AG04449 (cell line): ENCODE measurements around the gene INVS.

Experiments used
- CTCF ChIA-PET: fragments of 350-600 bp; formaldehyde crosslinking; extraction: SDS; loops from one replicate; lab custom pipeline; 2021; ENCODE audit warnings: antibody characterized with exemption; lab: Yijun Ruan, JAX
- POLR2A ChIA-PET: fragments of 400-600, 350-600 bp; formaldehyde crosslinking; extraction: SDS; loops from one replicate; lab custom pipeline; 2020; ENCODE audit warnings: antibody characterized with exemption, inconsistent platforms; lab: Yijun Ruan, JAX
- DNase-seq: peaks from one replicate; pipeline ENCODE4 v3.0.0-alpha.2; 2010; ENCODE audit warnings: low read depth, low spot score
- H3K4me3 ChIP-seq: 2 replicates; pipeline ENCODE4 v1.5.1; 2011; ENCODE audit warnings: low read depth, mild to moderate bottlenecking, control low read depth, low read length
- TF ChIP-seq, protein P1 (sequence below): IDR thresholded peaks from one replicate; pipeline ENCODE4 v1.5.1; 2011; ENCODE audit warnings: mild to moderate bottlenecking, moderate library complexity, low read length, control low read depth, inconsistent platforms; ENCODE audit not compliant: insufficient read depth; ENCODE audit errors: missing control alignments

The INVS gene

DNA sequence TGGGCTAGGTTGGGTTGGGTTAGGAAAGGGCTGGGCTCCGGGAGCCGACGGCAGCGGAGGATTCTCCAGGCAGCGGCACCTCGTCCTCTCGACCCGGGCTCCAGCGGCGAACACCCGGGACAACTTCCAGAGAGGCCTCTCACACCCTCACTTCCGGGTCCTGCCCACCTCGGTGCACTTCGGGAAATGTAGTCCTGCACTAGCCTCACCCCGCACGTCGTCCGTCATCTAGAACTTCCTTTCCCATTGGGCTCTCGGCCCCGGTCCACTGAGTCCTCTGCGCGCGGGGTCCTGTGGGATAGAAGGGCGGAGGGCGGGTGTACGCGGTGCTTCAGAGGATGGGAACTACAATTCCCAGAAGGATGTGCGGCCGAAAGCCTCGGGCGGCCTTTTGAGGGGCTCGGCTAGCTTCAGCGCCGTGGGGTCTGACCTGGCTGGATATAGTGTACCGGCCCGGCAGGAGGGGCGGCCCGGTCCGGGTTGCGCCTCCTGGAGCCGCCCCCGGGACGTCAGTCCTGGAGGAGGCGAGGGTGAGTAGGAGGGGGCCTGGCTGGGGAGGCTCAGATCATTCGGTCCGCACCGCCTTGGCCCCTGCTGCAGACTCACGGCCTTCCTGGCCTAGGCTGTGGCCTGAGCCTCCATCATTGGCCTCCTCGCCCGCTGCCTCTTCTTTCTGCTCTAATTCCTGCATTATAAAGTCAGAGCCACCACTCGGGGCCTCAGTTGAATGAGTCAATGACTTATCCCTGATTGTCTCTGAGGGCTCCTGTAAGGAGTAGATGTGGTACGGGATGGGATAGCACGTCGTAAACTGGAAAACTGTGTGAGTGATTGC is at the start of gene INVS, which contains the start of gene ERP44:
Gene INVS, plus strand, starts transcription at position 357 of the 835 bp plus-strand sequence. CDS start 5,279 bp downstream, outside the sequence.
Gene ERP44, minus strand, starts transcription at position 114 of the 835 bp plus-strand sequence. CDS start 160 bp downstream, outside the sequence.
- ChIA-PET CTCF (interaction anchor here (1.2 kb wide), 1 partner anchor 9 kb away, joined by 4 read pairs; no protein-coding TSS in a partner anchor), POLR2A (no interaction called here)
- peak within 1 kb of the TSS; percentile 99 for H3K4me3 ChIP-seq
- DNase-seq, result peak; percentile 91
- TF ChIP-seq, protein P1, sequence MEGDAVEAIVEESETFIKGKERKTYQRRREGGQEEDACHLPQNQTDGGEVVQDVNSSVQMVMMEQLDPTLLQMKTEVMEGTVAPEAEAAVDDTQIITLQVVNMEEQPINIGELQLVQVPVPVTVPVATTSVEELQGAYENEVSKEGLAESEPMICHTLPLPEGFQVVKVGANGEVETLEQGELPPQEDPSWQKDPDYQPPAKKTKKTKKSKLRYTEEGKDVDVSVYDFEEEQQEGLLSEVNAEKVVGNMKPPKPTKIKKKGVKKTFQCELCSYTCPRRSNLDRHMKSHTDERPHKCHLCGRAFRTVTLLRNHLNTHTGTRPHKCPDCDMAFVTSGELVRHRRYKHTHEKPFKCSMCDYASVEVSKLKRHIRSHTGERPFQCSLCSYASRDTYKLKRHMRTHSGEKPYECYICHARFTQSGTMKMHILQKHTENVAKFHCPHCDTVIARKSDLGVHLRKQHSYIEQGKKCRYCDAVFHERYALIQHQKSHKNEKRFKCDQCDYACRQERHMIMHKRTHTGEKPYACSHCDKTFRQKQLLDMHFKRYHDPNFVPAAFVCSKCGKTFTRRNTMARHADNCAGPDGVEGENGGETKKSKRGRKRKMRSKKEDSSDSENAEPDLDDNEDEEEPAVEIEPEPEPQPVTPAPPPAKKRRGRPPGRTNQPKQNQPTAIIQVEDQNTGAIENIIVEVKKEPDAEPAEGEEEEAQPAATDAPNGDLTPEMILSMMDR, result no peak

- POLR2A ChIA-PET, result no interaction called here
- no peak overlapping the region for H3K4me3 ChIP-seq
- no peak for DNase-seq
- TF ChIP-seq, protein P1, result no peak
- CTCF ChIA-PET, result interaction anchor here (0.8 to 0.9 kb wide), 2 partner anchors 21 to 448 kb away, joined by 3 read pairs; no protein-coding TSS in a partner anchor
These were observed 49.5 kb upstream of the INVS start for GRCh38 chr9:100049551-100049950.

GRCh38 chr9:100052375-100052774 is 46.7 kb upstream of the INVS start:
- ChIA-PET POLR2A (no interaction called here), CTCF (no interaction called here)
- no peak overlapping the region for H3K4me3 ChIP-seq
- no peak for DNase-seq
- TF ChIP-seq, protein P1, result no peak

DNA sequence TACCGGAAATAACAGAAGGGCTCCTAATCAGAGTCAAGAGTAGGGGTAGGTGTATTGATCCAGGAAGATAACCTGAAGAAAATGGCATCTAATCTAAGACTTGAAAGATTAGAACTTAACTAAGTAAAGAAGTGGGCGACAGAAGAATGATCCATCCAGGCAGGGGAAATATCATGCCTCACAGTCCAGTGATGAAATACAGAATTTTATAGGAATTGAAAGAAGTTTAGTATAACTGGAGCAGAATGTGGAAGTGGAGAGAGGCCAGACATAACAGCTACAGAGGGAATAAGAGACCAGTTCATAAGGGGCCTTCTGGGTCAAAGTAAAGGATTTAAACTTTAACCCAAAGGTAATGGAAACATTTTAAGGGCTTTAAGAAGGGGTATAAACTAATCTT is 42.5 kb upstream of the INVS start:
- ChIA-PET CTCF (no interaction called here), POLR2A (no interaction called here)
- no peak for DNase-seq
- TF ChIP-seq, protein P1, result no peak
- no peak overlapping the region for H3K4me3 ChIP-seq

DNA sequence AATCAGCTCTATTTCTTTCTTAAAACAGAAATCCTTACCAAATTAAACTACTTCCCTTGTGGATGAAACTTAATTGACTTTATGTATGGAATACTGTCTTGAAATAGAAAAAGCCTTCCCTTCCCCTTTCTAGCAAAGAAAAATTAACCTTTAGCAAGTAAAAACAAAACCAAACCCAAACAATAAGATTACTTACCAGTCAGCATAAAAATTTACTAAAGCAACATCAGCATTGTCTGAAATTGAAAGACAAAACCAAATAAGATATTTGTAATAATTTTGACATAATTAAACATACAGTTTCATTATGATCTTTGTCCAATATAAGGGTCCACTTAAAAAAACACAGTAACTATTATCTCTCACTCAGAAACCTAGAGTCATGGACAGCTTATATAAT is 41.4 kb upstream of the INVS start:
- TF ChIP-seq, protein P1, result no peak
- no peak overlapping the region for H3K4me3 ChIP-seq
- POLR2A ChIA-PET, result no interaction called here
- CTCF ChIA-PET, result no interaction called here
- no peak for DNase-seq
